HCT116 (cell line): ENCODE measurements around the gene ODR4. TPM values are rescaled to one million over a fixed set of nuclear protein-coding genes. Genes with fewer than 3 reads are reported as not detected.

Source experiments
- ATAC-seq: fragments of 200-7000 bp; cut with Tn5 transposase; 2 replicates; pipeline ENCODE4 v1.9.1; 2020; ENCODE audit warnings: mild to moderate bottlenecking, moderate library complexity
- BruUV-seq: library from RNA; stranded (reverse); fragments of 400-500 nt; replicated peaks from 2 replicates; lab custom pipeline; 2021; lab: Mats Ljungman, UMichigan
- CTCF ChIA-PET: fragments of 300-600 bp; sonication (Branson Sonifier 250); formaldehyde crosslinking; loops from one replicate; lab custom pipeline; 2021; ENCODE audit warnings: antibody characterized with exemption; lab: Charles Lee
- POLR2A ChIA-PET: fragments of 300-600, 350-600 bp; sonication (Branson Sonifier 250); formaldehyde crosslinking; loops from one replicate; lab custom pipeline; 2021; ENCODE audit warnings: antibody characterized with exemption; lab: Charles Lee
- RAD21 ChIA-PET, 2 experiments: fragments of 300-600 bp; sonication (Branson Sonifier 250); formaldehyde crosslinking; loops; one replicate each; lab custom pipeline; 2023; ENCODE audit warnings: low total read pairs in 2 of 2; ENCODE audit not compliant: uncharacterized antibody in 2 of 2, unreplicated experiment in 2 of 2, low non-redundant PET in 1 of 2; lab: Charles Lee
- DNase-seq: peaks from one replicate; pipeline ENCODE4 v3.0.0-alpha.2; 2010; ENCODE audit warnings: low read depth, low spot score
- H2AFZ ChIP-seq: fragments of 200-600 bp; shearing (Covaris generic), sonication (generic); 2 replicates; pipeline ENCODE4 v1.6.1; 2017; ENCODE audit warnings: low read depth, mixed run types, mixed read lengths, antibody characterized with exemption, low read length; ENCODE audit not compliant: poor library complexity, severe bottlenecking
- H3K27ac ChIP-seq: 2 replicates; pipeline ENCODE4 v1.5.1; 2012; ENCODE audit warnings: low read depth, low read length
- H3K27me3 ChIP-seq: fragments of 200-600 bp; sonication (generic); 2 replicates; pipeline ENCODE4 v1.6.1; 2016; ENCODE audit warnings: mixed run types, low read length, mixed read lengths; ENCODE audit not compliant: insufficient read depth
- H3K36me3 ChIP-seq, 2 experiments: fragments of 200-500 bp in 1 of 2; fragments of 200-600 bp in 1 of 2; sonication (Bioruptor generic) in 1 of 2; sonication (generic) in 1 of 2; 2 replicates each; pipeline versions ENCODE4 v1.5.1 to v1.6.1; 2014 to 2016; ENCODE audit warnings: low read length in 2 of 2, inconsistent platforms in 1 of 2, mixed read lengths in 1 of 2, mixed run types in 1 of 2; ENCODE audit not compliant: insufficient read depth in 2 of 2, control insufficient read depth in 1 of 2
- H3K4me1 ChIP-seq, 2 experiments: fragments of 200-600 bp in 1 of 2; sonication (generic) in 1 of 2; 2 replicates each; pipeline versions ENCODE4 v1.5.1 to v1.6.1; 2012 to 2017; ENCODE audit warnings: low read length in 2 of 2, inconsistent platforms in 1 of 2, mild to moderate bottlenecking in 1 of 2, mixed read lengths in 1 of 2, mixed run types in 1 of 2, moderate library complexity in 1 of 2; ENCODE audit not compliant: insufficient read depth in 2 of 2, control insufficient read depth in 1 of 2
- H3K4me2 ChIP-seq: fragments of 200-600 bp; sonication (generic); 2 replicates; pipeline ENCODE4 v1.6.1; 2017; ENCODE audit warnings: mixed run types, low read length, mixed read lengths
- H3K4me3 ChIP-seq, 2 experiments: fragments of 200-600 bp in 1 of 2; sonication (generic) in 1 of 2; replicated peaks in 1 of 2; 2 replicates each; pipeline ENCODE4 v1.5.1; 2011 to 2016; ENCODE audit warnings: low read length in 2 of 2, control low read depth in 1 of 2, low read depth in 1 of 2, mild to moderate bottlenecking in 1 of 2, mixed read lengths in 1 of 2, mixed run types in 1 of 2
- H3K79me2 ChIP-seq: fragments of 200-600 bp; sonication (generic); 2 replicates; pipeline ENCODE4 v1.6.1; 2017; ENCODE audit warnings: mild to moderate bottlenecking, mixed run types, low read length, moderate library complexity, mixed read lengths; ENCODE audit not compliant: insufficient read depth
- H3K9ac ChIP-seq: fragments of 200-600 bp; sonication (generic); 2 replicates; pipeline ENCODE4 v1.6.1; 2016; ENCODE audit warnings: low read length, mixed read lengths
- H3K9me2 ChIP-seq: fragments of 200-600 bp; sonication (generic), shearing (Covaris generic); 2 replicates; pipeline ENCODE4 v1.6.1; 2017; ENCODE audit warnings: mixed run types, mild to moderate bottlenecking, moderate library complexity; ENCODE audit not compliant: insufficient read depth
- H3K9me3 ChIP-seq, 2 experiments: fragments of 200-500 bp in 1 of 2; fragments of 200-600 bp in 1 of 2; sonication (Bioruptor generic) in 1 of 2; sonication (generic) in 1 of 2; 2 replicates each; pipeline ENCODE4 v1.6.1; 2014 to 2017; ENCODE audit warnings: low read length in 2 of 2, mixed read lengths in 2 of 2, inconsistent platforms in 1 of 2, low read depth in 1 of 2, mild to moderate bottlenecking in 1 of 2, mixed run types in 1 of 2, moderate library complexity in 1 of 2; ENCODE audit not compliant: control insufficient read depth in 1 of 2, insufficient read depth in 1 of 2
- H4K20me1 ChIP-seq: fragments of 200-600 bp; sonication (generic), shearing (Covaris generic); 2 replicates; pipeline ENCODE4 v1.6.1; 2017; ENCODE audit warnings: mixed run types, mild to moderate bottlenecking, moderate library complexity; ENCODE audit not compliant: insufficient read depth
- ATF3 ChIP-seq: IDR thresholded peaks from 2 replicates; pipeline ENCODE4 v1.6.1; 2012
- CBX3 ChIP-seq: IDR thresholded peaks from 2 replicates; pipeline ENCODE4 v1.6.1; 2012; ENCODE audit warnings: low read depth
- ELF1 ChIP-seq: IDR thresholded peaks from 2 replicates; pipeline ENCODE4 v1.6.1; 2012; ENCODE audit warnings: low read depth, borderline replicate concordance
- EZH2 ChIP-seq: fragments of 200-600 bp; sonication (generic); IDR thresholded peaks from 2 replicates; pipeline ENCODE4 v1.6.1; 2017; ENCODE audit warnings: antibody characterized with exemption, mixed run types
- EZH2phosphoT487 ChIP-seq: fragments of 200-600 bp; IDR thresholded peaks from 2 replicates; pipeline ENCODE4 v1.6.1; 2018; ENCODE audit warnings: antibody characterized with exemption, borderline replicate concordance
- FOSL1 ChIP-seq: IDR thresholded peaks from 2 replicates; pipeline ENCODE4 v1.6.1; 2012; ENCODE audit warnings: low read depth
- MAX ChIP-seq: IDR thresholded peaks from 2 replicates; pipeline ENCODE4 v1.6.1; 2012
- POLR2AphosphoS5 ChIP-seq: IDR thresholded peaks from 2 replicates; pipeline ENCODE4 v1.6.1; 2011; ENCODE audit warnings: mild to moderate bottlenecking, low read depth, low read length, moderate library complexity
- RAD21 ChIP-seq: IDR thresholded peaks from 2 replicates; pipeline ENCODE4 v1.6.1; 2012; ENCODE audit warnings: low read depth, mild to moderate bottlenecking
- SP1 ChIP-seq: IDR thresholded peaks from 2 replicates; pipeline ENCODE4 v1.6.1; 2012; ENCODE audit warnings: low read depth
- SRF ChIP-seq: IDR thresholded peaks from 2 replicates; pipeline ENCODE4 v1.6.1; 2012; ENCODE audit warnings: low read depth
- TCF7L2 ChIP-seq: IDR thresholded peaks from 2 replicates; pipeline ENCODE4 v1.7.0; 2011; ENCODE audit warnings: borderline replicate concordance, inconsistent platforms; ENCODE audit not compliant: insufficient read depth, insufficient read length; ENCODE audit errors: extremely low read depth
- ZFX ChIP-seq: fragments of 450-650 bp; IDR thresholded peaks from 2 replicates; pipeline ENCODE4 v1.6.1; 2017
- ZNF274 ChIP-seq: fragments of 200-500 bp; sonication (Bioruptor generic); IDR thresholded peaks from 2 replicates; pipeline ENCODE4 v1.6.1; 2014; ENCODE audit warnings: mild to moderate bottlenecking, low read depth, low read length, inconsistent platforms
- intact Hi-C: fragments of 100-400 bp; cut with micrococcal nuclease; formaldehyde crosslinking; loops from 2 replicates; pipeline ENCODE4 v1.10.0; 2022
- total RNA-seq: library from RNA; stranded (reverse); gene quantifications from one replicate; pipeline ENCODE4 v1.2.1, GENCODE V29; 2021; ENCODE audit not compliant: unreplicated experiment

ODR4 gene
- total RNA-seq, 1 experiment from 2014 or later, result 18.4 TPM

- Histone ChIP-seq H3K9ac (no peak overlapping the region), H3K4me1 (no peaks in the 10 kb centered on the region), H3K4me2 (no peak overlapping the region), H3K9me2 (no peaks in the 10 kb centered on the region), H3K36me3 (peaks cover 10 to 12% of the 10 kb centered on the region in 2 experiments; a peak in 3 of 4 replicates), H3K4me3 (no peak overlapping the region), H3K9me3 (no peaks in the 10 kb centered on the region), H3K79me2 (no peaks in the 10 kb centered on the region), H2AFZ (no peak overlapping the region), H3K27ac (no peak overlapping the region), H4K20me1 (no peaks in the 10 kb centered on the region), H3K27me3 (no peaks in the 10 kb centered on the region)
- no peak for DNase-seq
- ChIA-PET CTCF (no interaction called here), POLR2A (interaction anchor here (1.4 kb wide), 1 partner anchor 9 kb away, joined by 3 read pairs; no protein-coding TSS in a partner anchor), RAD21 (no interaction called here)
- intact Hi-C loops, result no loop called here
- ATAC-seq, result no peak
- no TSS peak for BruUV-seq
- TF ChIP-seq EZH2, result no peak
- no peak for TF ChIP-seq ELF1
- TF ChIP-seq FOSL1, result no peak
- no peak for TF ChIP-seq ZNF274
- no peak for TF ChIP-seq SP1
- TF ChIP-seq CBX3, result no peak
- no peak for TF ChIP-seq RAD21
- no peak for TF ChIP-seq ZFX
- TF ChIP-seq EZH2phosphoT487, result no peak
- TF ChIP-seq SRF, result no peak
Observed at GRCh38 chr1:186418503-186418902, 42.9 kb downstream of the ODR4 start.

- DNase-seq (no peak), ATAC-seq (no peak)
- peaks cover 7 to 10% of the 10 kb centered on the region in 2 experiments; a peak in 2 of 4 replicates for H3K36me3 ChIP-seq
- no peaks in the 10 kb centered on the region for H3K9me3 ChIP-seq
- ChIA-PET RAD21 (no interaction called here), CTCF (no interaction called here), POLR2A (no interaction called here)
- H3K9ac ChIP-seq, result no peak overlapping the region
- H3K9me2 ChIP-seq, result no peaks in the 10 kb centered on the region
- no peaks in the 10 kb centered on the region for H3K4me1 ChIP-seq
- TF ChIP-seq TCF7L2 (no peak), MAX (no peak), POLR2AphosphoS5 (no peak), EZH2 (no peak), SRF (no peak), ELF1 (no peak), ATF3 (no peak)
- no peak overlapping the region for H2AFZ ChIP-seq
- intact Hi-C loops, result no loop called here
- H3K4me3 ChIP-seq, result no peak overlapping the region
- H3K79me2 ChIP-seq, result no peaks in the 10 kb centered on the region
- H4K20me1 ChIP-seq, result no peaks in the 10 kb centered on the region
- no peak overlapping the region for H3K4me2 ChIP-seq
- no peaks in the 10 kb centered on the region for H3K27me3 ChIP-seq
- no peak overlapping the region for H3K27ac ChIP-seq
- BruUV-seq, result no TSS peak
Observed at GRCh38 chr1:186420311-186420710, 44.7 kb downstream of the ODR4 start.
